ENCODE measurements around the gene TTF1.
A peak's percentile ranks its signal among the peaks of the same experiment; 100 is the strongest.

TTF1 gene

GRCh38 chr9:132424857-132425674 lies 18.4 kb upstream of the TTF1 start:
- H3K27ac Mint-ChIP-seq, result no peak overlapping the region
- H3K4me1 Mint-ChIP-seq, result no peaks in the 10 kb centered on the region
- no peaks in the 10 kb centered on the region for H3K36me3 Mint-ChIP-seq
- ATAC-seq (replicated peaks) (no peak), DNase-seq (no peak)
- no peak overlapping the region for H3K4me3 Mint-ChIP-seq
- no peaks in the 10 kb centered on the region for H3K9me3 Mint-ChIP-seq
- H3K27me3 Mint-ChIP-seq, result peaks cover 41 to 45% of the 10 kb centered on the region in 2 donors

DNA sequence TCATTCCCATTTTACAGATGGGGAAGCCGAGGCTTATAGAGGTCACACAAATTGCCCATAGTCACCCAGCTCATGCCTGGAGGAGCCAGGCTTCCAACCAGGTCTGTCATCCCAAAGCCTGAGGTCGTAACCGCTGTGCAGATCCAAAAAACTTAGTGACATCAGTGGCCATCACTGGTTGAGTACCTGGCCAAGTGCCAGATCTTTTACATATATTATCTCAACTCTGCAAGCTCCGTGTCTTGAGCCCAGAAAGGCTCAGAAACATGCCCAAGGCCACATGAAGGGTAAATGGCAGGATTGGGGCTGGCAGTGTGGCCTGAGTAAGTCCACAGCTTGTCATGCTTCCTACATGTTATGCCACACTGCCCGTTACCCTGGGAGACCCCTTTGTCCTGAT lies 16.9 kb upstream of the TTF1 start:
- no peak for DNase-seq
- peaks cover 40 to 44% of the 10 kb centered on the region in 2 donors for H3K27me3 Mint-ChIP-seq
- no peaks in the 10 kb centered on the region for H3K9me3 Mint-ChIP-seq
- ATAC-seq (replicated peaks), result no peak
- H3K36me3 Mint-ChIP-seq, result no peaks in the 10 kb centered on the region
- no peak overlapping the region for H3K4me3 Mint-ChIP-seq
- H3K27ac Mint-ChIP-seq, result no peak overlapping the region
- H3K4me1 Mint-ChIP-seq, result no peaks in the 10 kb centered on the region

GRCh38 chr9:132422574-132422973 lies 15.9 kb upstream of the TTF1 start:
- DNase-seq (no peak), ATAC-seq (replicated peaks) (no peak)
- H3K27ac Mint-ChIP-seq, result no peak overlapping the region
- no peaks in the 10 kb centered on the region for H3K9me3 Mint-ChIP-seq
- H3K36me3 Mint-ChIP-seq, result no peaks in the 10 kb centered on the region
- H3K27me3 Mint-ChIP-seq, result peaks cover 42 to 51% of the 10 kb centered on the region in 2 donors
- no peak overlapping the region for H3K4me3 Mint-ChIP-seq
- no peaks in the 10 kb centered on the region for H3K4me1 Mint-ChIP-seq

DNA sequence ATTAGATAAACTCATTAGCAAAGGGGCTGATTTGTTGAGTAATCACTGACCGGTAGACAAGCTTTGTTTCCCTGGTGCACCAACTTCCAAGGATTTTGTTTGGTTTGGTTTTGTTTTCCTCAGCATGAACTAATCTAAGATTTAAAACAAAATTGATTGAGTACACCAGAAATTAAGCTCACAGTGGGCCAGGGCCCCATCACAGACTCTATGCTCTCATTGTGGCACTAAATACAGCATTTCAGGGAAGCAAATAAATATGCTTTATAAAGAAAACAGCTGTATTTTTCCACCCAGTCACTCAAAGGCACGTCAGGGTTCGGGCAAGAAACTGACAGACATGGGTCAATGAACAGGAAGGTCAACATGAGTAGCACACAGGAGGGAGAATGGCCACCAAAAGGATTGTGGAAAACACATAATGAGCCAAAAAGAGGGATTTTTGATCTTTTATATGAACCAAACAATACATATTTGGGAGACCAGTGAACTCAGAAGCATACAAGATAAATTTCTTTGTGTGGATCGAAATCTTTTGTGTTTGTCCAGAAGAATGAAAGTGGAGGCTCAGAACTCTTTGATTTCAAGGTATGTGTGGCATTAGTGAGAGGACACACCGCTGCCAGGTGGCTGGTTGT lies 12.2 kb upstream of the TTF1 start:
- DNase-seq (no peak), ATAC-seq (replicated peaks) (no peak)
- Mint-ChIP-seq H3K27me3 (peaks cover 46 to 54% of the 10 kb centered on the region in 2 donors), H3K4me3 (no peak overlapping the region), H3K27ac (no peak overlapping the region), H3K4me1 (no peaks in the 10 kb centered on the region), H3K36me3 (no peaks in the 10 kb centered on the region), H3K9me3 (no peaks in the 10 kb centered on the region)

- DNase-seq (no peak), ATAC-seq (replicated peaks) (no peak)
- Mint-ChIP-seq H3K27me3 (peaks cover 42 to 46% of the 10 kb centered on the region in 2 donors), H3K9me3 (no peaks in the 10 kb centered on the region), H3K4me3 (no peak overlapping the region), H3K27ac (no peak overlapping the region), H3K36me3 (no peaks in the 10 kb centered on the region), H3K4me1 (peaks cover 12 to 18% of the 10 kb centered on the region in 2 donors)
These were observed 8.5 kb upstream of the TTF1 start for GRCh38 chr9:132415181-132415580.

DNA sequence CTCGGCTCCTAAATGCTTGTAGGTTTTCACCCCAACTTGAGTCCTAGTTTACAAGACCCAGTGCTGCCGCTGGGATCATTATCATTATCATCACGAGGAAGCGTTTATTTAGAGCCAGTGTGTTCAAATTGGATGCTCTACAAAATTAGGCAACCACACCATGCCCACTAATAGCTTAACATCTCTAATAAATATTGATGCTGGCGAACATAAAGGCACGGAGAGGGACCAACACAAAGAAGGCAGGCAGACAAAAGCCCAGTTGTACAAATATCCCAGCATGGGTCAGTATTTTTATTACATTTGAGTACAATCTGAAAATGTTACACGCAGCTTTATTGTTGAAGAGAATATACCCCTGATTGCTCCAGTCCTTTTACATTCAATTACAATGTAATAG lies 8.1 kb upstream of the TTF1 start:
- H3K4me1 Mint-ChIP-seq, result peaks cover 13 to 18% of the 10 kb centered on the region in 2 donors
- H3K9me3 Mint-ChIP-seq, result no peaks in the 10 kb centered on the region
- H3K27ac Mint-ChIP-seq, result no peak overlapping the region
- ATAC-seq (replicated peaks), result no peak
- H3K27me3 Mint-ChIP-seq, result peaks cover 41 to 42% of the 10 kb centered on the region in 2 donors
- no peaks in the 10 kb centered on the region for H3K36me3 Mint-ChIP-seq
- DNase-seq, result no peak
- H3K4me3 Mint-ChIP-seq, result no peak overlapping the region

GRCh38 chr9:132413926-132414325 lies 7.3 kb upstream of the TTF1 start:
- no peak overlapping the region for H3K27ac Mint-ChIP-seq
- H3K27me3 Mint-ChIP-seq, result peaks cover 38 to 42% of the 10 kb centered on the region in 2 donors
- ATAC-seq (replicated peaks) (no peak), DNase-seq (no peak)
- H3K36me3 Mint-ChIP-seq, result no peaks in the 10 kb centered on the region
- no peaks in the 10 kb centered on the region for H3K9me3 Mint-ChIP-seq
- no peak overlapping the region for H3K4me3 Mint-ChIP-seq
- H3K4me1 Mint-ChIP-seq, result peaks cover 16 to 23% of the 10 kb centered on the region in 2 donors

DNA sequence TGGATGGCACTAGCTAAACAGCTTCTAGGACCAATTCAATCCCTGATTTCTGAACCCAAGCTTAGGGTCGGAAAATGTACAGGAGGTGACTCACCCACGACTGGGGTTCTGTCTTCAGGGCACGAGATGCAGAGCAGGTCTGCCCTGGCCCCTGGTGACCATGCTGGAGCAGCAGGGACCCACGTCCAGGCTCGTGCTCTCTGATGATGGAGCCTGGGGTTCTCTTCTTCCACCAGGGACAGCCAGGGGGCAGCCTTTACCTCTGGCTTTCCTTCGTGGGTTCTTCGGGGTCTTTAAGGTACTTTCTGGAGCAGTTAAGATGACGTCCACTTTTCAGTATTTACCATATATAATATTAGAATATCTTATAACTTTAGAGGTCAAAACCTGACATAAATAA lies 5.4 kb upstream of the TTF1 start:
- ATAC-seq (replicated peaks) (no peak), DNase-seq (no peak)
- H3K4me3 Mint-ChIP-seq, result no peak overlapping the region

DNA sequence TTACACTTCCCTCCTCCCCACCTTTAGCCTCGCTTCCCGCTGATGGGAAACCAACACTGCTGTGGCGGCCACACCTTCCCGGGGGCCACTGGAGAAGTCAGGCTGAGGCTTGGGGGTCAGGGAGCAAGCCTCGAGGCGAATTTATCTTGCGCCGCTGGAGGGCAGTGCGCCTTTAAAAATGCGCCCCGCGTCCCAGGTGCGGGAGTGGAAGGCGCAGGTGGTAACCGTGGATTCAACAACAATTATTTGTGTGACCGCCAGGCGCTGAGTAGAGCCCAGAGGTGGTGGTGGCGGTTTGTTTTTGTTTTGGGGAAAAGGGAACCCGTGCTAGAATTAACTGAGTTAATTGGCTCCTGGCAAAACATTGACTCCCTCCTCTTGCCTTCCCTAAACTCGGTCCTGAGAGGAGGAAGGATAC lies 4.5 kb upstream of the TTF1 start:
- Mint-ChIP-seq H3K4me3 (peak overlapping the region; percentile 66 to 79), H3K9me3 (no peaks in the 10 kb centered on the region), H3K4me1 (peaks cover 24 to 30% of the 10 kb centered on the region in 2 donors), H3K36me3 (peaks cover 0 to 3% of the 10 kb centered on the region in 2 donors), H3K27me3 (peaks cover 26 to 36% of the 10 kb centered on the region in 2 donors), H3K27ac (peak overlapping the region; percentile 37)
- ATAC-seq (replicated peaks) (peak; percentile 58 to 61), DNase-seq (peak; percentile 61)

More for the DNA sequence above, 5.4 kb upstream of the TTF1 start:
- peak overlapping the region; percentile 37 for H3K27ac Mint-ChIP-seq
- H3K9me3 Mint-ChIP-seq, result no peaks in the 10 kb centered on the region
- peaks cover 26 to 36% of the 10 kb centered on the region in 2 donors for H3K27me3 Mint-ChIP-seq
- peaks cover 18 to 25% of the 10 kb centered on the region in 2 donors for H3K4me1 Mint-ChIP-seq
- no peaks in the 10 kb centered on the region for H3K36me3 Mint-ChIP-seq

GRCh38 chr9:132410642-132411041 lies 4.0 kb upstream of the TTF1 start:
- H3K27ac Mint-ChIP-seq, result peak overlapping the region; percentile 37
- DNase-seq (no peak), ATAC-seq (replicated peaks) (peak; percentile 18 to 28)
- peaks cover 28 to 34% of the 10 kb centered on the region in 2 donors for H3K4me1 Mint-ChIP-seq
- peaks cover 21 to 31% of the 10 kb centered on the region in 2 donors for H3K27me3 Mint-ChIP-seq
- peaks cover 0 to 5% of the 10 kb centered on the region in 2 donors for H3K36me3 Mint-ChIP-seq
- peak overlapping the region; percentile 66 to 79 for H3K4me3 Mint-ChIP-seq
- no peaks in the 10 kb centered on the region for H3K9me3 Mint-ChIP-seq

DNA sequence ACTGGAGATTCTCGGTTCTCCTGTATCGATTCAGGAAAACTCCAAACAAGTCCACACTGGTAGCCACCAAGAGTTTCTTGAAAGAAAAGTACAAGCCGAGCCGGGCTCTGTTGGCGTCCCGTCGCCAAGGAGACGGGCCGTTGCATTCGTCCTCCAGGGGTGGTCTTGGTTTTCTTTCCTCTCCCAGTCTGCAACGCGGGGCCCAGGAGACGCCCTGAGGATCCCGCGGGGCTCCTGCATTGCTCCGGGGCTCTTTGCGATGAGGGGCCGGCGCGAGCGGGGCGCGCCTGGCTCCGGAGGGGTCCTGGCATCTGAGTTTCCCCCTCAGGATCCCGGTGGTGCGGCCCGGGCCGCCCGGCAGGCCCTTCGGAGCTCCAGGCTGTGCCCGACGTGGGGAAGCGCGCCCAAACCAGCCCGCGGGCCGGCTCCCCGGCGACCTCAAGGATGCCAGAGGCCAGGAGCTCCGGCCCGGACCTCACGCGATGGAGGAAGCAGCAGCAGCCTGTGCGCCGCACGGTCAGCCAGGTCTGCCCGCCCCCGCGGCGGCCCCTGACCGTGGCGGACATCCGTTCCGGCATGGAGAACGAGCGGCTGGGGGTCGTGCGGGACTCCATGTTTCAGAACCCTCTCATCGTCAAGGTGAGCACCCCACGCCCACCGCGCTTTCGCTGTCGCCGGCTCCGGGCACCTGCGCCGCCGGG lies 3.3 kb upstream of the TTF1 start, which contains the start of gene CFAP77:
CFAP77 (plus strand) TSS at position 384 of the 701 bp plus-strand sequence; CDS start at position 445, 61 bp downstream.
- Mint-ChIP-seq H3K9me3 (no peaks in the 10 kb centered on the region), H3K36me3 (peaks cover 2 to 8% of the 10 kb centered on the region in 2 donors), H3K4me3 (peak within 1 kb of the TSS; percentile 68 to 79), H3K27ac (peak within 1 kb of the TSS; percentile 80), H3K4me1 (peaks cover 31 to 40% of the 10 kb centered on the region in 2 donors), H3K27me3 (peaks cover 15 to 25% of the 10 kb centered on the region in 2 donors)
- no peak for DNase-seq
- ATAC-seq (replicated peaks), result peak; percentile 38 to 41

GRCh38 chr9:132408521-132408920 lies 1.9 kb upstream of the TTF1 start:
- Mint-ChIP-seq H3K9me3 (no peaks in the 10 kb centered on the region), H3K4me3 (no peak overlapping the region), H3K4me1 (peaks cover 39 to 52% of the 10 kb centered on the region in 2 donors), H3K27me3 (peaks cover 4 to 13% of the 10 kb centered on the region in 2 donors), H3K36me3 (peaks cover 6 to 17% of the 10 kb centered on the region in 2 donors), H3K27ac (no peak overlapping the region)
- DNase-seq, result no peak
- no peak for ATAC-seq (replicated peaks)

DNA sequence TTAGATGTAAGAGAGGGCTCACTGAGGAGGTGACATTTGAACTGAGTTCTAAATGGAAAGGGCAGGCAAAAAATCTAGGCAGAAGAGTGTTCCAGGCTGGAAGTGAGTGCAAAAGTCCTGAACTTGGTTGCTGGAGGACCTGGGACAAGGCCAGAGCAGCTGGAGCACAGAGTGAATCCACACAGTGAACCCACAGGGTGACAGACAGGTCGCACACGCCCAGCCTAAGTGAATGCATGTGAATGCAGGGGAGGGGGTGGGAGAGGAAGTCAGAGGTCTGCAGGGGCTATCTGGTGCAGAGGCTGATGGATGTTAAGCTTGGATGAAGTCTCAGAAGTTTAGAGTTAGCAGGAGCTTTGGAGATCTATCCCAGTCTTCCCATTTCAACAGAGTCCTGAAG lies 556 bp upstream of the TTF1 start:
- H3K36me3 Mint-ChIP-seq, result peaks cover 13 to 28% of the 10 kb centered on the region in 2 donors
- H3K27me3 Mint-ChIP-seq, result peaks cover 3 to 13% of the 10 kb centered on the region in 2 donors
- peak overlapping the region; percentile 91 for H3K4me3 Mint-ChIP-seq
- ATAC-seq (replicated peaks), result no peak
- DNase-seq, result no peak
- H3K27ac Mint-ChIP-seq, result peak overlapping the region; percentile 92
- no peaks in the 10 kb centered on the region for H3K9me3 Mint-ChIP-seq
- H3K4me1 Mint-ChIP-seq, result peaks cover 41 to 56% of the 10 kb centered on the region in 2 donors

DNA sequence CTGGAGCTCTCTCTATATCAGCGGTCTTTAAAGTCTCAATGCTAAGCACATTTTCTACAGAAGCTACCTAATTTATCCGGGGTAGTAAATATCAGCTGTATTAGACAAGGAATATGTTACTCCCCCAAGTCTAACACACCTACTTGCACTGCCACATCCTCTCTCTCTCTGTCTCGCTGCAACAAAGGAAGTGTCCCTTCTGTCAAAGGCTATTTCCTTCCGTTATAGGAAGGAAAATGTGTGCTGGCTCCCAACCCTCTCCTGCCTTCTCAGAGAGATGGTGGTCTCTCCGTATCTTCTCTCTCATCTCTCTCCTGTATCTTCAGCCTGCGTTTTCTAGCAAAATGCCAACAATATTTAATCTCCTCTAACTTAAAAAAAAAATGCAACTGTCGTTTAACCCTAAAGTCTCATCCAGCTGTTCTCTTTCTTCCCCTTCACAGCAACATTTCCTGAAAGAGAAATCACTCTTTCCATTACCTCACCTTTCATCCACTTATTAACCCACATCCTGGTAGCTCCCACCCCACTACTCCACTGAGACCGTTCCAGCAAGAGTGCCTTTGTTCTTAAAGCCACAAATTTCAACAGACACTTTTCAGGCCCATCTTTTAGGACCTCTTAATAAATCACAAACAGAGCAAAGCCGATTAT lies 2.3 kb downstream of the TTF1 start:
- no peaks in the 10 kb centered on the region for H3K27me3 Mint-ChIP-seq
- peak overlapping the region; percentile 91 for H3K4me3 Mint-ChIP-seq
- ATAC-seq (replicated peaks) (peak; percentile 28 to 32), DNase-seq (no peak)
- H3K36me3 Mint-ChIP-seq, result peaks cover 25 to 41% of the 10 kb centered on the region in 2 donors
- no peaks in the 10 kb centered on the region for H3K9me3 Mint-ChIP-seq
- H3K4me1 Mint-ChIP-seq, result peaks cover 29 to 43% of the 10 kb centered on the region in 2 donors
- H3K27ac Mint-ChIP-seq, result peak overlapping the region; percentile 86
